ENCODE measurements around the gene MPV17L2.

- peak; percentile 2 for TF ChIP-seq CTCF (IDR thresholded peaks at IDR 0.05; ENCODE audit: low read depth, low read length, poor library complexity, severe bottlenecking)
- TF ChIP-seq EZH2phosphoT487 (IDR thresholded peaks at IDR 0.05; ENCODE audit: borderline replicate concordance, low read length): no peak
Measured at GRCh38 chr19:18161636-18162002, 31.4 kb upstream of the MPV17L2 start.
